Measurements from ENCODE around the gene LGI2.
"Not testable (repeated sequence)": the region's sequence is repeated elsewhere in the genome, so short reads cannot be mapped to it uniquely, and the experiment has no call there.

The LGI2 gene

DNA sequence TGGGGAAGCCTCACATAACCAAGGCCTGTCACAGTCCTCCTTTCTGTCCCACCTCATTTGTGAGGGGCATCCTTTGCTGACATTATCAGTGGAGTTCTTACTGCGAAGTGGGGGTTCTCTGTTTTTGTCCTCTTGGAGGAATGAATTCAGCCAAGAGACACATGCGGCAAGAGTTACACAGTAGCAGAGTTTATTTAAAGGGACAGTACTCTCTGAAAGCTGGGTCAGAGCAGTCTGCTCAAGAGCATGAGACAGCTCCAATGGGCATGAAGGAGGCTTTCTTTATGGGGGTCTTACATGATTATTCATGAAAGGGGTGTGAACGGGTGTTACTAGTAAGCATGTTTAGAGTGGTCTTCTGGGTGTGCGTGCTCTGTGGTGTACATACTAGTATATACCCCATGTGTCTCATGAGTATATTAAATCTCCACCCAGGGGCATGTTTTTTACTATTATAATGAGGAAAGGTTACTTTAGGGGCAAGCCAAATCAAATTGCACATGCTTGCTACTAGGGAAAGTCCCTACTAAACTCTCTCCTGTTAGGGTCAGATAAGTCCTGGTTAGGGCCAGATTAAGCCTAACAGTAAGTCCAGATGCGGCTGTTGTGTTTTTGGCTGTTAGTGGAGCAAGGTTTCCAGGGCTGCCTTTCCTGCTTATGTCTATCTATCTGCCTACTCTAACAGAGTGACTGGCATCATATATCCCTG, 19.8 kb upstream of the LGI2 start:
- DNase-seq = no peak

DNA sequence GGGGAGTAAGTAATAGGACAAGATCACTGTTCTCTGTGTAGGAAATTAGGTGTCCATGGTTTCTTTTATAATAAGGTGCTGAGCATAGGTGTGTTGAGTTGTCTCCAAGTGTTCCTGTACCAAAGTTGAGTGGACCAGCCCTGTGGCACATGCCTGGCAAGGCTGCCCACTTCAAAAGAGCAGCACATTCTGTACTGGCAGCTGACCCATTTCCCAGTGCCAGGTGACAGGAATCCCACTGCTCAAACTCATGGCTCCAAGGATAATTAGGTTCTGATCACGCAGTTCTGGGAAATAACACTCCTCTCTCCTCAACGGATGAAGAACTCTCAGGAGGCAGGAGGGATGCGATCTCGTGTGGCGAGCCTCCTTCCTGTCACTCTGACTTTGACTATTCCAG, 12.8 kb upstream of the LGI2 start:
- no peak for DNase-seq

DNA sequence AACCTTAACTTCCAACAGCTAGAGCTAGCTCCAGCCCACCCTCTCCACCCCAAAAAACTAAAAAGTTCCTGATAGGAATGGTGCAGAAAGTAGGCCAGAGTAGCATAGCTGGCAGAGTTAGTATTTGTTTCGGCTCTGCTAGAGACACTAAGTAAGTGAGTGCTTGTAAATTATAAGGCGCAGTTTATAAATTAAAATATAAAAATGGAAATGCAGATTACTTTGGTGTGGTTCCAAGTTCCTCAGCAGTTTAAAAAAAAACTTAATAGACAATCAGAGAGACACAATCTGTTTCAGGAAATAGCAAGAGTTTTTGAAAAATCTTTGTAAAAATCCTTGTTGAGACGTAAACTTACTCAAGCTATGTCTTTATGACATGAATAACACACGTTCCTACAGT, 2.8 kb upstream of the LGI2 start:
- no peak for DNase-seq

DNA sequence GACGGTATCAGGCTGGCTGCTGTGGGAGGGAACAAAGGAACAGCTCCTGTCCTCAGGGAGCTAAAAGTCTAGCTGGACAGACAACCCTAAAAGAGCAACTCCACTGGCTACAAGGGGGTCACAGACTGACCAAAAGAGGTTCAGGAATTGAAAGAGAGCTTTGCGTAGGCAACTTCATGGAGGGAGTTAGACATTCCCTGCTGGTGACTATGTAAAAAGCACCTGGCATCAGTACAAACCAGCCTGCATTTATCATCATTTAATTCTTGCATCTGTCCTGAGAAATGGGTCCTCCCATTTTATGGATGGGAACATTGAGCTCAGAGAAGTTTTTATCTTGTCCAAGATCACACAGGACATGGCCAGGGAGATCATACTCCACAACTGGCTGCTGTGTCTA, 1.4 kb upstream of the LGI2 start:
- no peak for DNase-seq

DNA sequence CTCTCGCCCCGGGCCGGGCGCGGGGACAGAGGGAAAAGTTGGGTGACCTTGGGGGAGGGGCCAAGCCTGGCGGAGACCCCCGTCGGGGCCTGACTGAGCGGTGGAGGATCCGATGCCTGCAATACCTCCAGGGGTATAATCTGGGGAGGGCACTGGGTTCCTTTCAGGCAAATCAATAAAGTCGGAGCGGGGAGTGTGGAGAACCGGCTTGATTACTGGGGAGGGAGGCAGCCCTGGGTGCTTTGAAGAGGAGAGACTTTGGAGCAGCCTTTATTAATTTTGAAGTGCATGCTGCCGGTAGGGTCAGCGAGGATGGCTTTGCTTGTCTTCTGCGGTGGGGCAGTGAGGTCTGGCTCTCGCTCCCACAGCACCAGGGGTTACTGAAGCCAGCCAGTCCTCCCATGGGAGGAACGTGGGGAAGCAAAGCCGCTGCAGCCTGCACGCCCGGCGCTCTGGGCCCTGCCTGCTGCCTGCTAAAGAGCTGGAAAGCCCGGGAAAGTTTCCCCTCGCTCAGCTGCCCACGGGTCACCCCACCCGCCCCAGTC, 403 bp upstream of the LGI2 start:
- DNase-seq = peak; percentile 49 to 67

DNA sequence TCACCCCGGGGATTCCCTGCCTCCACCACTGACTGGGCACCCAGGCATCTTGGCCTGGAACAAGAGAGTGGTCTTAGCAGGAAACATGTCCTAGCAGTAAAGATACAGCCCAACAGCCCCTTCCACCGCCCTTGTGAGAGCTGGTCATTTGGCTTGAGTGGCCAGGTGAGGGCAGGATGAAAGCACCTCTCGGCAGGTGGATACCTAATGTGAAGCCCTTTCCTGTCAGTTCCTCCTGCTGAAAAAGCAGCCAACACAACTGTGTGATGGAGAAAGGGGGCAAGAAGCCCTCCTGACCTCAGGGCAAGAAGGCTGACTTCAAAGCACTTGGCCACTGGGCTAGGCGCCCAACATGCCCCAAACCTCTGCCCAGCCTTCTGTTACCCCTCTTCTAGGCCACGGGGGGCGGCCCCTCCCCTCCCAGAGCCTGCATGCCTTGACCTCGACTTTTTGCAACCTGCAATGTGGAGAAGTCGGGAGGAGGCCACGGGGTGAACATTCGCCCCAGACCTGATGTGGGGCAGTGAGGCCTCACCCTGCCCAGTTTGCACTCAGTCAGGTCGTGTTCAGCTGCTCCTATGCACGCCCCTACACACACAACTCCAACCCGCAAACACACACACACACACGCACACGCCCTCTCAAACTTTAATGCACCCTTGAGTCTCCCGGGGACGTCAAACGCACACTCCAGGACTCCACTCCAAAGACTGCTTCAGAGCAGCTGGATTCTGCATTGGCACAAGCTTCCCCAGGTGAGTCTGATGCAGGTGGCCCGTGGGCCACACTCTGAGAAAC, 1.1 kb downstream of the LGI2 start:
- no peak for DNase-seq

DNA sequence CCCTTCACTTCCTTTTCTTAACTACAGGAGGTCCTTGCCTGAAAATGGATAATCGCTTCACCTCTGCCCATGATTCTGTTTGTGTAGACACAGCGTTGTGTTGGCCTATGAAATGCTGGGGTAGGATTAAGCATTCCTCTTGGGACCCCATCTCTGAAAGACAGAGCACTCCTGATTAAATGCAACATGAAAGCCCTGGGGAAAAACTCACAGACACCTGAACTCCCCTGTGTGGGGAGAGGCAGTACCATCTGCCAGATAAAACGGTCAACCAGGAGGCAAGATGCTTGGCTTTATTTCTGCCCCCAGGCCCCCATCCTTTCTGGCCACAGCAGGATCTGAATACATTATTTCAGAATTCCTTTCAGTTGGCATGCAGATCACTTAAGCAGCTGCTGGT, 1.9 kb downstream of the LGI2 start:
- DNase-seq = no peak

DNA sequence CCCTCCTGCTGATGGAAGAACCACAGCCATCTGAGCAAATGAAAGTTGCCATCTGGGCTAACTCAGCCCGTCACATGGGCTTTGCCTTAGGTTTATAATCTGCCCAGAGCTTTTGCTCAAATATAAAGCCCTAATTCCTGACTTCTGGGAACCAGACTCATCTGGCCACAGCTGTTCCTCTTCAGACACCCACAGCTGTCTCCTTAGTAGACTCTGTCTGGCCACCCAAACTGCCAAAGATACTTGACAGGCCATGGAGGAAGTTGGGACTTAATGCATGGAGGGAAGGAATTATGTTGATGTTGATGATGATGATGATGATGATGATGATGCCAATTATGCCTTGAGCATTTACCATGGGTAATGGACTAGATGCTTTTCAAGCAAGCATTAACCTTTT, 8.0 kb downstream of the LGI2 start:
- no peak for DNase-seq

DNA sequence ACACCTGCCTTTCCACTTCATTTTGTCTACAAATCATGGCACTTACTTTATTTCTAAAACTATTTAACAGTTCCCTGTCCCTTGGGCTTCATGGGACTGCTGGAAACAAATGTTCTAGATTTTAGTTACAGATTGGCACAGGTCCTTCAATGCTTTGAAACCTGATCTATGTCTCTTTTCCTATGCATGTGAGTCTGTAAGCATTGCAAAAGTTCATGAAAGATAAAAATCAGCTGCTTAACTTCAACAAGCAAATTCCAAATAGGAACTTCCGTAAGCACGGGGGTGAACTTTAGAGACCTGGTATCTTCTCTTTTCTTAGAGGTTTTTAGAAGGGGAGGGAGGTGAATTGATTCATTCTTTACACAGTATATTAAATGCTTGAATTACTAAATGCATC, 9.5 kb downstream of the LGI2 start:
- no peak for DNase-seq

DNA sequence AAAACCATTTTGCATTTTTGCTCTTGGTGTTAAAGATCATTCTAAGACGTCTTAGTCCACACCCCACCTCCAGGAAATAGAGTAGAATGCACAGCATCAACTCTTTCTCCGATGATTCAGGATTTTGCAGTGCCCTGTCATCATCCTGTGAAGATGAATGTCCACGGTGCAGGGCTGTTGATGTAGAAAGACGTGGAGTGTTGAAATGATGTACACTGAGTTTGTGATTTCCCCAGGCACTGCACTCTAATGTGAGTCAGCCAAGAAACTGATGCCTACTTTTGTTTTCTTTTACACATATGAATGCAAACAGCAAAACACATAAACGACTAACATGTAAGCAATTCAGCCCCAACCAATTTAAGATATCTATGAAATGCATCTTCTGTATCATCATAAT, 10.5 kb downstream of the LGI2 start:
- peak; percentile 84 to 88 for DNase-seq

DNA sequence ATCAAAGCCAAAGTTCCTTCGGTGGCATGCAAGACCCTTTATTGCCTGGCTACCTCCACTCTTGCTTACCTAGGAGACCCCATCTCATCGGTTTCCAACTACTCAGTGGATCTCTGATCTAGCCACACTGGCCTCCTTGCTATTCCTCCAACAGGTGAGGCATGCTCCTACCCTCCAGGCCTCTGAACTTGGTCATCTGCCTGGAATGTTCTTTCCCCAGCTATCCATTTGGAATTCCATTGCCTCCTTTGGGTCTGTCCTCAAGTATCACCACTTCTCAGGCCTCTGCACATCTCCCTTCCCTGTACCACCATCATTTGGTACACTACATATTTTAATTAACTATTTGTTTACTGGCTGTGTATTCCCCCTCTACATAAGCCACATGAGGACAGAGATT, 11.2 kb downstream of the LGI2 start:
- DNase-seq = no peak

DNA sequence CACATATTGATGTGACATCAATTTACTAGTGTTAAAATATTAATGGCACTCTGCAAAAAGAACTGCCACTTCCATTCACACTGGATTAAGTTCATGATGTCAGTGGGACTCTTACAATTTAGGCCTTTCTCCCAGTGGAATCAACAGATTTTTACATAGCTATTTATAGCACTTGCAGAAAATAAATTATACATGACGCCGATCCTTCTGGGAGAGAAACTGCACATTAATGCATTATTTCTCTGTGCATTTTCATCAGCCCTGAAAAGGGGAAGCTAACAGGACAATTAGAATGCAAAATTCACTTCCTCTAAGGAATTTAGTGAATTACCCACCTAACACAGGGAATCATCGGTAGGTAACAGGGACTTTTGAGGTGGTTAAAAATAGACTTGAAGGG, 15.7 kb downstream of the LGI2 start:
- DNase-seq = peak in 1 of 2 donors; percentile 47

DNA sequence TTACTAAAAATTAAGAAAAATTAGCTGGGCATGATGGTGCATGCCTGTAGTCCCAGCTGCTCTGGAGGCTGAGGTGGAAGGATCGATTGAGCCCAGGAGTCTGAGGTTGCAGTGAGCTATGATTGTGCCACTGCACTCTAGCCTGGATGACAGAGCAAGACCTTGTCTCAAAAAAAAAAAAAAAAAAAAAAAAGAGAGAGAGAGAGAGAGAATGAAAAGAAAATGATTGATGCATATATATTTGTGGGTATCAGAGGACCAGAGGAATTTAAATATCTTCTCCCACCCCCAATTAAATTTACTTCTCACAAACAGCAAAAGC, 16.1 kb downstream of the LGI2 start:
- DNase-seq = not testable (repeated sequence)

DNA sequence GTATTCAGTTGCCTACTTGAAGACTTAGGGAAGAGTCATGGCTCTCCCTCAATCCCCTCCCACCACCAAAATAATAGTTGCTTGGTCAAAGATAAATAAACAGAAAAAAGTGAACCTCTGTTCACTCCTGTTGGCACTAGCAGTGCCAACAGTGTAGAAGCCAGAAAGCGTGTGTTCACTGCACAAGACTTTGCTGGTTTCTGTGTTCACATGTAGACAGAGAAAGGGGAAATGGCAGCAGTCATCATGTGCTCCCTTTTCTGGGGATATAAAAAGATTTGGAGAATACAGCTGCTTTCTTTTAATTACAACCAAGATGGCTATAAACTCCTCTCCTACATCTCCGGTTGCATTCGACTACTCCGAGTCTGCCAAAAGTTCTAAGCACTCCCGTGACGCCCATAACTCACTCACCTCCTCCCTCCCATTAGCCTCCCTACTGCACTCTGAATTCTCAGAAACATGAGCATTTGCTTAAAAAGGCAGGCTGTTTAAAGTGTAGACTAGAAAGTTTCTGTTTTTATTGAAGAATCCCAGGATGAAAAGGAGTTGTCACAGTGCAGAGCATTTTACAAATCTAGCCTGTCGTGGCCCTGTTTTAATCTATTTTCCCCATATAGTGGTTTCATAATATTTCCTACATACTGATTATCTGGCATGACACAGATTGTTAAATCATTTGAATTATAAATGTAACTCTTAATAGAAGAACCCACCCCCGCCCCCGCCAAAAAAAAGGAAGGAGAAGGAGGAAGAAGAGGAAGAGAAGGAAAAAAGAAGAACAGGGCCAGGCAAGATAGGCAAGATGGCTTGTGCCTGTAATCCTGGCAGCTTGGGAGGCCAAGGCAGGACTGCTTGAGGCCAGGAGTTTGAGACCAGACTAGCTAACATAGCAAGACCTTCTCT, 16.7 kb downstream of the LGI2 start:
- peak; percentile 22 to 23 for DNase-seq

DNA sequence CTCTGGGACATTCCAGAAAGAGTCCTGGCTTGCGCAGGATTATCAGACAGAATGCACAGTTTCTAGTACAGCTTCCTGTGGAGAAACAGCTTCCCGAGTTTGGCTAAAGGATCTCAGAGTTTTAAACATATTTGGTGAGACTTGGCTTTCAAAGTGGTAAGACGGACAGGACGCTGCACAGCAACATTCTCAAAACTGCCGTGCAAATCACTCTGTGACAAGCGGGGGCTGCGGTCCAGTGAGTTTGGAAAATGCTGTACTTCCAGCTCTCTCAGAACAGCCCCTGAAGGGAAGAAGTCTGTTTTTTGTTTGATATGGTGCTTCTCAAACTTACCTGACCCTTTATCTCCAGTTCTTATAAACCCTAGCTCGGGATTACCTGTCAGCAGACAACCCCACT, 18.1 kb downstream of the LGI2 start:
- DNase-seq = peak; percentile 31 to 33

DNA sequence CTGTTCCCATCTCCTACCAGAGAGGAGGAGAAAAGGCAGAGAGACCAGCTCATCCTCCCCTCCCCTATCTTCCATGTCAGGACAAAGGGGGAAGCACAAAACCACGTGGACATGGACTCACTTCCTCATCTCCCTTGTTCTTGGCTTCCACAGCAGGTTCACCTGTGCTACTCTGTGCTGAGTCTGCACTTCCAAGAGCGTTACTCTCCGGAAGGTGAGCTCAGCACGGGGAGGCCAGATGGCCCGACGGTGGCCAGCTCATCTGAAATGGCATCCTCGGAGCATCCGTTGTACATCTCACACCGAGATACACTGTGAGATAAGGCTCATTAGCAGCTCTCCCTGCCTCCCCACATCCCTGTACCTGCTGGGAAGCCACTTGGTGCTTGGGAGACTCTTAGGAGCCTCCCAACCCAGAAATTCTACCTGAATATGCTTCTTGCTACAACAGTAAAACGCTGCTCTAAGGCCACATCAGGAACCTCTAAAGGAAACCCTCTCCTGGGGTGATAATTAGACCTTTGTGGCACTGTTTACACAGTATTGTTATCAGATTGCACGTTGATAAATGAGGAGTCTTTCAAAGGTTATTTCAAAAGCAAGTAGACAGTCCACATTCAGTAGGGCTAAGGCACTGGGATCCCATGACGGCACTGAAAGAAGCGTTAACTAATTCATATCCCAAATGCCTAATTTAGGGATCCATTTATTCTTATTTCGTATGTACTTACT, 19.4 kb downstream of the LGI2 start:
- DNase-seq = no peak

DNA sequence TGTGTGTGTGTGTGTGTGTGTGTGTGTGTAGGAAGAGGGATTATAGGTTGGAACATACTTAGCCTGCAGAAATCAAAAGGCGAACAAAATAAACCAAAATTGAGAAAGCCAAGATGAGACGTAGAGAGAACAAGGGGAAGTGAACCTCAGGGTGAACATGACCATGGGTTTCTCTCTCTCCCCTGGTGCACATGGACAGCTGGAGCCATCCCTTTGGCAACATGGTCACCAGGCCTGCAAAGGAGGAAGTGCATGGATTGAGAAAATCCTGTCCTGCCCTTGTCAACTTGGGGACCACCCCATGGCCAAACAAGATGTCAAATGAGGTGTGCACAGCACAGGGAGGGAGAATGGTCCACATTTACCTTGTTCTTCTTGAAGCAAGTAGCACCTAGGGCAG, 23.1 kb downstream of the LGI2 start:
- peak; percentile 66 to 79 for DNase-seq

DNA sequence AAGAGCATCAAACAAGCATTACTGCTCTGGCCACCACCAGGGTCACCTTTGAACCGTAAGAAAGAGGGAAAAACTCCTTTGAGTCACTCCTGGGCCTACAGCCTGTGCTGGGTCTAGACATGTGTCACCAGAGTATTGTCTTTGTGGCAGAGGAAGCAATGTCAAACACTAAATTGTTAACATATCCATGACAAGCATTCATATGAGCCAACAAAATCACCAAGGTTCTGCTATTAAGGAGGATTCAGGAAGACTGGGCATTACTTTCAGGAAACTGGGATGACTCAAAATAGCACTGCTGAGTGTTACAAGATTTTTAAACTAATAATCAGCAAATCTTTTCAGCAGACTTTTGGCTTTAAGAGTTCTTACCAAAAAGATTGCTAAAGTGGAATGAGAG, 28.1 kb downstream of the LGI2 start:
- DNase-seq = peak; percentile 29 to 39

DNA sequence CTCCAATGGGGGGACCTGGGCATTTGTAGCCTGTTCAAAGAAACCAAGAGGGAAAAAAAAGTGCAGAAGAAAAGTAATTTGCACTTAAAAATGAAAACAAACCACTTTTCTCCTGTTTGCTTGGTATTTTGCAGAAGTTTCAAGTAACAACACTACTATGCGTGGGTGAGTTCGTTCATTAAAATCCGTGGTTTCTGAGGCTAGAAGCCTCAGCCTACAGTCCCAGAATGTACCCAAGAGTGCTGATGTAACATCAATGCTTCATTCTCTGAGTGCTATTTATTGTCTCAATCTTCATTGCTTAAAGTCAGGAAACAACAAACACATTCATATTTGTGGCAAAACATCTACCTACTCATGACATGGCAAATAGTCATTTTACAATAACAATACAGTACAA, 29.2 kb downstream of the LGI2 start:
- peak; percentile 74 to 94 for DNase-seq

DNA sequence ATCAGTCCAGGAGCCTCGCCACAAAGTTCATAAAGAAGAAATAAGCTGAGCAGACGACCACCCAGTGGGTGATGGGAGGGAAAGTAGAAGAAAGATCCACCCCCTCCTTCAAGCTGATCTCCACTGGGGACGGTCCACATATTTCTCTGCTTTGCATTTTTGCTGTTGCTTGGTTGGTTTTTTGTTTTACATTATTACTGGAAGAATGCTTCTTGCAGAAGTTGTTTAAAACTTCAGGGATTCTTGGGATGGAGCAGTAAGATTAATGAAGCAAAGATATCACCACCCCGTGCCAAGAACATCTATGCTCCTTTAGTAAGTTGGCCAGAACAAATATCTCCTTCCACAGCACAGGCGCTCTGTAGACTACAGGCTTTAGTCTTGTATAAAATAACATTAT, 30.1 kb downstream of the LGI2 start:
- DNase-seq = no peak

DNA sequence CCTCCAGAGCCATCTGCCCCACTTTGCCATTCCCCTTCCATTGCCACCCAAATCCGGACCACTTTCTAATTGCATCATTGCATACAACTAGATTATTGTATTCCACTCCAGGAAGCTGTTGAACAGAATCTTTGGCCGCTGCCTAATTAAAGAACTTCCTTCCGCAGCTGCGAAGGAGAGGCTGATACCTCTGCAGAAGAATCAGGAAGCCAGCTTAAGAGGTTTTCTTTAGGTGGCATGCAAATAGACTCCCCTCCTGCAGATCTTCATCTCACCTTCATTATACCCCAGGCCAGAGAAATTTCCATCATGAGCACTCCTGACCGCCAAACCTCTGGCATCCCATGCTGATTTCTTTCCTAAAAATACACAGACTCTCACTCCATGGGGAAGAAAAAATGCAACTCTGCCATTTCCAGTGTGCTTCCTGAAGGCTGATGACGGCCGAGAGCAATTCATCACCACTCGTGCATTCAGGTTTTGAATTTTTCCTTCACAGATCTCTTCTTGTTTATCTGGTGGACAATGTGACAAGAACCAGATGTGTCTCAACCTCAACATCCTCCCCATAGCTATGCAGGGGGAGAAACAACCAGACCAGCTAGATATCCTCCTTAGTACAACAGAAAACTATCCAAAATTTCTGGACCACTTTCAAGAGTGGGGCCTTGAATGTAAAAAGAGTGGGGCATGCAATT, 31.2 kb downstream of the LGI2 start:
- DNase-seq = no peak

DNA sequence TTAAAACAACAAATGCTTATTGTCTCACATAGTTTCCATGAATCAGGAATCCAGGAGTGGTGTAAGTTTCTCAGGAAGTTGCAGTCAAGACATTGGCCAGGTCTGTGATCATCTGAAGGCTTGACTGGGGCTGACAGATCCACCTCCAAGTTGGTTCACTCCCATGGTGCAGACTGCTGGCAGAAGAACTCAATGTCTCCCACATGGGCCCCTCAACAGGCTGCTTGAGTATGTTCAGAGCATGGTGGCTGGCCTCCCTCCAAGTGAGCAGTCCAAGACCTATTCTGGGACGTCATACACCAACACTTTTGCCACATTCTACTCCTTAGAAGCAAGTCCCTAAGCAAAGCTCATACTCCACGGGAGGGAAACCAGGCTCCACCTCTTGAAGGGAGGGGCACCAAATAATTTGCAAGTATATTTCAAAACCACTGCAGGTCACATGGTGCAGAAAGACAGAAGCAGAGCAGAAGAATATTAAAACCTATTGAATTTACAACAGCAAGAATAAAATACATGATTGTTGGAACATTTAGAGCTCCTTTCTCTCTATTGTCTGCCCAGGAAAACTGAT, 35.3 kb downstream of the LGI2 start:
- DNase-seq = no peak
